Tibial artery (tissue), 4 donors: Measurements from ENCODE around the gene UBE2N.
"Not testable (repeated sequence)": the region's sequence is repeated elsewhere in the genome, so short reads cannot be mapped to it uniquely, and the experiment has no call there.

Source experiments
- DNase-seq, 2 donors: peaks; one replicate each; pipeline ENCODE4 v3.0.0-alpha.2; 2019
- H3K27ac ChIP-seq, 2 donors: fragments of 200-600 bp; sonication (generic) in 1 of 2; 1 replicate in 1 of 2; 2 replicates in 1 of 2; pipeline ENCODE4 v1.5.1; 2018 to 2019; ENCODE audit warnings: mild to moderate bottlenecking in 1 of 2
- H3K27me3 ChIP-seq, 2 donors: fragments of 200-600 bp; sonication (generic) in 1 of 2; one replicate each; pipeline versions ENCODE4 v1.5.1 to v1.6.0; 2016 to 2019
- H3K36me3 ChIP-seq, 3 donors: fragments of 200-600 bp; sonication (generic) in 2 of 3; one replicate each; pipeline ENCODE4 v1.5.1; 2016 to 2019; ENCODE audit warnings: mild to moderate bottlenecking in 2 of 3
- H3K4me1 ChIP-seq, 4 donors: fragments of 200-600 bp; sonication (generic) in 2 of 4; 1 replicate in 3 of 4; 2 replicates in 1 of 4; pipeline ENCODE4 v1.5.1; 2016 to 2019
- H3K4me3 ChIP-seq, 2 donors: fragments of 200-600 bp; sonication (generic) in 1 of 2; 1 replicate in 1 of 2; 2 replicates in 1 of 2; pipeline ENCODE4 v1.5.1; 2018 to 2019; ENCODE audit warnings: mild to moderate bottlenecking in 2 of 2
- H3K9me3 ChIP-seq, 3 donors: fragments of 200-600 bp; sonication (generic) in 1 of 3; one replicate each; pipeline ENCODE4 v1.5.1; 2016 to 2019
- intact Hi-C: fragments of 100-400 bp; cut with DNase I; formaldehyde crosslinking; loops from one replicate; pipeline ENCODE4 v1.15.0; 2023; ENCODE audit warnings: low total_unique reads
- TF ChIP-seq, protein P1 (sequence below), 2 experiments: fragments of 200-600 bp in 1 of 2; fragments of 450-650 bp in 1 of 2; IDR thresholded peaks; one replicate each; pipeline ENCODE4 v1.5.1; 2017 to 2019; ENCODE audit warnings: antibody characterized with exemption in 2 of 2, mild to moderate bottlenecking in 1 of 2, moderate library complexity in 1 of 2

UBE2N gene

DNA sequence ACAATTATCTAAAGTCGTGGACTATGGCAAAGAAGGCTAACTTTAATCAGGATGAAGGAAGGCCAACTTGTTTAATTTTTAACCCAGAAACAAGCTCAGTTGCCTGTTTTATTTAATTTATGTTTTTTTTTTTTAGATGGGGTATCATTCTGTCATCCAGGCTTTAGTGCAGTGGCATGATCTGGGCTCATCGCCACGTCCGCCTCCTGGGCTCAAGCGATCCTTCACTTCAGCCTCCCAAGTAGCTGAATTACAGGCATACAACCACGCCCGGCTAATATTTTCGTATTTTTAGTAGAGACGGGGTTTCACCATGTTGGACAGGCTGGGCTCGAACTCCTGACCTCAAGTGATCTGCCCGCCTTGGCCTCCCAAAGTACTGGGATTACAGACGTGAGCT, 44.3 kb downstream of the UBE2N start:
- Histone ChIP-seq H3K27me3 (no peaks in the 10 kb centered on the region), H3K4me3 (no peak overlapping the region), H3K9me3 (no peaks in the 10 kb centered on the region), H3K36me3 (peaks cover 37 to 49% (median 45%) of the 10 kb centered on the region in 3 donors), H3K27ac (no peak overlapping the region), H3K4me1 (peaks cover 0 to 18% (median 0%) of the 10 kb centered on the region in 4 donors)
- no peak for DNase-seq
- intact Hi-C loops = loop anchor here (5.0 to 10.0 kb wide), 2 partner anchors 373 to 410 kb away; no protein-coding TSS in a partner anchor
- TF ChIP-seq, protein P1, sequence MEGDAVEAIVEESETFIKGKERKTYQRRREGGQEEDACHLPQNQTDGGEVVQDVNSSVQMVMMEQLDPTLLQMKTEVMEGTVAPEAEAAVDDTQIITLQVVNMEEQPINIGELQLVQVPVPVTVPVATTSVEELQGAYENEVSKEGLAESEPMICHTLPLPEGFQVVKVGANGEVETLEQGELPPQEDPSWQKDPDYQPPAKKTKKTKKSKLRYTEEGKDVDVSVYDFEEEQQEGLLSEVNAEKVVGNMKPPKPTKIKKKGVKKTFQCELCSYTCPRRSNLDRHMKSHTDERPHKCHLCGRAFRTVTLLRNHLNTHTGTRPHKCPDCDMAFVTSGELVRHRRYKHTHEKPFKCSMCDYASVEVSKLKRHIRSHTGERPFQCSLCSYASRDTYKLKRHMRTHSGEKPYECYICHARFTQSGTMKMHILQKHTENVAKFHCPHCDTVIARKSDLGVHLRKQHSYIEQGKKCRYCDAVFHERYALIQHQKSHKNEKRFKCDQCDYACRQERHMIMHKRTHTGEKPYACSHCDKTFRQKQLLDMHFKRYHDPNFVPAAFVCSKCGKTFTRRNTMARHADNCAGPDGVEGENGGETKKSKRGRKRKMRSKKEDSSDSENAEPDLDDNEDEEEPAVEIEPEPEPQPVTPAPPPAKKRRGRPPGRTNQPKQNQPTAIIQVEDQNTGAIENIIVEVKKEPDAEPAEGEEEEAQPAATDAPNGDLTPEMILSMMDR (IDR thresholded peaks at IDR 0.05) = no peak

- H3K27me3 ChIP-seq = no peaks in the 10 kb centered on the region
- no peak overlapping the region for H3K27ac ChIP-seq
- H3K4me3 ChIP-seq = no peak overlapping the region
- DNase-seq = no peak
- TF ChIP-seq, protein P1 (IDR thresholded peaks at IDR 0.05) = no peak
- peaks cover 31 to 36% (median 33%) of the 10 kb centered on the region in 3 donors for H3K36me3 ChIP-seq
- H3K9me3 ChIP-seq = no peaks in the 10 kb centered on the region
- H3K4me1 ChIP-seq = peaks cover 0 to 56% (median 13%) of the 10 kb centered on the region in 4 donors
- intact Hi-C loops = loop anchor here (10.0 kb wide), 1 partner anchor 369 kb away; no protein-coding TSS in a partner anchor
Observed at GRCh38 chr12:93393425-93393824, 48.3 kb downstream of the UBE2N start.

DNA sequence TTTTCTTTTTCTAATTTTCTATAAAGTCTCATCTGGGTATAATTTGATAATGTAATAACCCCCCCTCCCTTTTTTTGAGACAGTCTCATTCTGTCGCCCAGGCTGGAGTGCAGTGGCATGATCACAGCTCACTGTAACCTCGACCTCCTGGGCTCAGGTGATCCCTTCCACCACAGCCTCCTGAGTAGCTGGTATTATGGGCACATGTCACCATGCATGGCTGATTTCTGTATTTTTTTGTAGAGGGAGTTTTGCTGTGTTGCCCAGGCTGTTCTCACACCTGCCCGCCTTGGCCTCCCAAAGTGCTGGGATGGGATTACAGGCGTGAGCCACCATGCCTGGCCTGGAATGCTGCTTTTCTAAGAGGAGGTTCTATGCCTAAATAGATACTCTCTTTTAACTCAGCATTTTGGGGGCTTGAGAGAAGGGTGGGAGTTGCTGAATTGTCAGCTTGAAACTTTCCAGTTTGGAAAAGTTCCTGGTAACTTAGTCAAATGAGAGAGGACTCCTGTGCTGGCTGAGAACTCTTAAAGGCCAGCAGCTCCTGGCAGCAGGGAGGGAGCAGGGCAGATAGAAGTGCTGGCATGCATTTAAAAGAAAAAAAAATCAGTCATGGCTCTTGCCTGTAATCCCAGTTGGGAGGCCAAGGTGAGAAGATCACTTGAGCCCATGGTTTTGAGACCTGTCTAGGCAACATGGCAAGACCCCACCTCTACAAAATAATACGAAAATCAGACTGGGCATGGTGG, 51.0 kb downstream of the UBE2N start:
- H3K27ac ChIP-seq = no peak overlapping the region
- H3K9me3 ChIP-seq = no peaks in the 10 kb centered on the region
- no peak overlapping the region for H3K4me3 ChIP-seq
- H3K27me3 ChIP-seq = no peaks in the 10 kb centered on the region
- no peak for DNase-seq
- TF ChIP-seq, protein P1 (IDR thresholded peaks at IDR 0.05) = no peak
- intact Hi-C loops = loop anchor here (10.0 kb wide), 1 partner anchor 366 kb away; no protein-coding TSS in a partner anchor
- peaks cover 0 to 72% (median 18%) of the 10 kb centered on the region in 4 donors for H3K4me1 ChIP-seq
- peaks cover 10 to 13% (median 11%) of the 10 kb centered on the region in 3 donors for H3K36me3 ChIP-seq

DNA sequence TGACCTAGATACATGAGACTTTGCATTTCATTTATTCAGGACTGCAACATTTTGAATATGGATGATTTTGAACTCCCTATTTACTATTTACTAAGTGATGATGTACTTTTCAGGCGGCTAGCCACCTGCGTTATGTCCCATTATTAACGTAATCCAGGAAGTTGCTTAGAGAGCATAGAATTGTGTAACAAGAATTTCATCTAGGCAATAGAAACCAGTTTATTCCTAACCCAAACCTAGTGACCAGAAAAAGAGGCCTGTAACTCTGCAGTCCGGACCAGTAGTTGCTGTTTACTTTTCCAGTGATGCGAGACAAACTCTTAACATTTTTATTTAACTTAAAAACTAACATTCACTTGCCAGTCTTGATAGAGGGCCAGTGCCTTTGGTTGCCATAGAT, 51.7 kb downstream of the UBE2N start:
- intact Hi-C loops = loop anchor here (10.0 kb wide), 1 partner anchor 365 kb away; no protein-coding TSS in a partner anchor
- no peak overlapping the region for H3K27ac ChIP-seq
- H3K27me3 ChIP-seq = no peaks in the 10 kb centered on the region
- TF ChIP-seq, protein P1 (IDR thresholded peaks at IDR 0.05) = no peak
- peaks cover 0 to 79% (median 21%) of the 10 kb centered on the region in 4 donors for H3K4me1 ChIP-seq
- no peak overlapping the region for H3K4me3 ChIP-seq
- DNase-seq = no peak
- H3K9me3 ChIP-seq = no peaks in the 10 kb centered on the region
- peaks cover 5 to 6% (median 5%) of the 10 kb centered on the region in 3 donors for H3K36me3 ChIP-seq

DNA sequence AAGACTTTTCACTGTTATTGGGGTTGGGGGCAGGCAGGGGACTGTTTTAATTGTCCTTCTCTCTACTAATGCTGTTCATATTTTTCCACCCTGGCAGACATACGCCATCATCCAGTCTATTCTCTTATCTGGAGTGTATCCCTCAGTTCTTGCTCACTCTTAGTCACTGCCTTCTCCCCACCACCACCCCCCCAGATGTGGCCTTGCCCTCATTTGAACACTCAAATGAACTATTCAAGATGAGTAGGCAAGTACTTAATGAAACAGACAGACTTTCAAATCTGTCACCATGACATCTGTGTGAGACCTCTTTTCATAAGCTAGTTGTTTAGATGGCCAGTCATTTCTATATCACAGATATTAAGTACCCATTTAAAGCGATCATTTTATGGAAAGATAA, 54.0 kb downstream of the UBE2N start:
- no peaks in the 10 kb centered on the region for H3K36me3 ChIP-seq
- no peak overlapping the region for H3K27ac ChIP-seq
- TF ChIP-seq, protein P1 (IDR thresholded peaks at IDR 0.05) = no peak
- H3K4me1 ChIP-seq = peaks cover 0 to 88% (median 29%) of the 10 kb centered on the region in 4 donors
- intact Hi-C loops = loop anchor here (10.0 kb wide), 1 partner anchor 263 kb away; no protein-coding TSS in a partner anchor
- H3K27me3 ChIP-seq = no peaks in the 10 kb centered on the region
- H3K4me3 ChIP-seq = no peak overlapping the region
- H3K9me3 ChIP-seq = no peaks in the 10 kb centered on the region
- DNase-seq = no peak

- not testable (repeated sequence) for H3K36me3 ChIP-seq, H3K9me3 ChIP-seq, H3K27me3 ChIP-seq, DNase-seq
- peak overlapping the region; percentile 84 to 87 for H3K4me3 ChIP-seq
- intact Hi-C loops = loop anchor here (10.0 kb wide), 1 partner anchor 257 kb away; no protein-coding TSS in a partner anchor
- H3K4me1 ChIP-seq = peaks cover 0 to 65% (median 20%) of the 10 kb centered on the region in 4 donors
- H3K27ac ChIP-seq = peak overlapping the region; percentile 93 to 96
Observed at GRCh38 chr12:93381976-93382437, 59.7 kb downstream of the UBE2N start.
